Endothelial cell of hepatic sinusoid (primary cell): ENCODE results near the gene COL7A1.

Experiments
- in situ Hi-C: cut with HindIII; loops from 2 replicates; pipeline ENCODE4 v1.10.0; 2017; ENCODE audit warnings: low sequenced_read_pairs

The COL7A1 gene

DNA sequence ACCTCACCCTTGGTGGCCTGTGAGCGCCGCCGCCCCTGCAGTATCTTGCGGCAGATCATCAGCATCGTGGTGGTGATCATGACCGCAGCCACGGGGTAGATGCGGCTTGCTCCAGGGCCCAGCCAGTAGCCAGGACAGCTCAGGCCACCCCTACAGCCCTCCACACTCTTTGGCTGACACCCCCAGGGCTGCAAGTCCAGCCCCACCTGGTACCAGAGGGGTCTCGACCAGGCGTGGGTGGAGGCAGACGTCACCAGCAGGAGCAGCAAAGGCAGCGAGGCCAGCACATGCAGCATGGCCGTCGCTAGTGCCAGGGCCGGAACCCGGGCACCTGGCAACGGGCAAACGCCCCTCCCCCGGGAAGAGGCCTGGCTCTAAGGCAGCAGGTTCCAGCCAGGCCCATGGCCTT, 26.3 kb upstream of the COL7A1 start, which contains the start of gene TMEM89:
Gene TMEM89, minus strand, starts transcription at position 309 of the 409 bp plus-strand sequence. Its CDS starts 13 bp downstream, at position 296.
- in situ Hi-C loops, result no loop called here

DNA sequence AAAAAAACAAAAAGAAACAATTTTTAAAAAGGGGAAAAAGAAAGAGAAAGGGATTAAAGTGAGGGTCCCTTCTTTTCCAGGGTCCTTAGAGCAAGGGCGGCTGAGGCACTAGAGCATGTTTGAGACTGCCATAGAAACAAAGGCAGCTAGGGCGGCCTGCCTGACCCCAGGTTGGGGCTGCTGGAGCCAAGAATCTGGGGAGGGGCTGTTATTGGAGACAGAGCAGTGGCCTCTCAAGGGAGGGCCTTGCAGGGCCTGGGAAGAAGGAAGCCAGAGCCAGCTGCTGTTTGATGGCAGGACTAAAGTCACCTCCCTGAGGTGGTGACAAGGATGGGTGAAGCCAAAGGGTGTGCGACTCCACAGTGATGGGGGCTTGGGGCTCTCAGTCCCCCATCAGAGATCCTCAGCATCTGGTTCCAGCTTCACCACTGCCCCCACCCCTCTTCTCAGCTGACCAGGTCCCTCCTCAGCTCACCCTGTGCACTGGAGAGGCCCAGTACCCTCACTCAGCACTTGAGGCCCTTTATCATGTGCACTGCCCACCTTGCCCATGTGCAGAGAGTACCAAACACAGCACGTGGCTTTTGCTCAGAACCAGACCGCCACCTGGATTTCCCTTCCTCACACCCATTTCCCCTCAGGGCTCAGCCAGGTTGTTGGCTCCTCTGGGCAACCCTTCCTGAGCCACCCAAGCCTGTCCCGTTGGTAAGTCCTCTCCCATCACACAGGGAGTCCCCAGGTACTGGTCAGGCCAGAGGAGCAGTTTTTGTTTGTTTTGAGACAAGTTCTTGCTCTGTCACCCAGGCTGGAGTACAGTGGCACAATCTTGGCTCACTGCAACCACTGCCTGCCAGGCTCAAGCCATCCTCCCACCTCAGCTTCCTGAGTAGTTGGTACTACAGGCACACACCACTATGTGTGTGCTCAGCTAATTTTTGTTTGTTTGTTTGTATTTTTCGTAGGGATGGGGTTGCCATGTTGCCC, 24.7 kb upstream of the COL7A1 start:
- in situ Hi-C loops, result no loop called here

DNA sequence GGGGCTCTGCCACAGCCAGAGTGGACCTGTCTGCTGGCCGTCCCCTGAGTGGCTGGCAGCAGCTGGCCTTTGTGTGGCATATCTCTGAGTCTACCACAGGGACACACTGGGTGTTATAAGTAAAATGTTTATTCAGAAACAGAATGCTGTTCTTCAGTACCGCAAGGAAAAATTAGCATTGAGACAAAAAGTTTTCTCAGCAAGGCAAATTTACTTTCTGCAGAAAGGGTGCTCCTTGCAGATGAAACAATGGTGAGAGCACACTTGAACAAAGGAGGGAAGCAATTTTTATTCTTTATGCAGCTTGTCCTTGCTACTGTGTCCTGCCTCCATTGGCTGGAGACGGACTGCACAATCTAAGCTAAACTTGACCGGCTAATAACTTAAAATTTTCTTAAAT, 22.4 kb upstream of the COL7A1 start:
- in situ Hi-C loops, result no loop called here

- in situ Hi-C loops, result no loop called here
Measured at GRCh38 chr3:48614044-48614443, 18.9 kb upstream of the COL7A1 start.

GRCh38 chr3:48612309-48612708, 17.2 kb upstream of the COL7A1 start:
- in situ Hi-C loops, result no loop called here

- in situ Hi-C loops, result no loop called here
Measured at GRCh38 chr3:48609088-48610005, 14.2 kb upstream of the COL7A1 start, which contains the start of gene UQCRC1. UQCRC1 (minus strand) TSS chr3:48609646; CDS start chr3:48609620, 26 bp downstream.

DNA sequence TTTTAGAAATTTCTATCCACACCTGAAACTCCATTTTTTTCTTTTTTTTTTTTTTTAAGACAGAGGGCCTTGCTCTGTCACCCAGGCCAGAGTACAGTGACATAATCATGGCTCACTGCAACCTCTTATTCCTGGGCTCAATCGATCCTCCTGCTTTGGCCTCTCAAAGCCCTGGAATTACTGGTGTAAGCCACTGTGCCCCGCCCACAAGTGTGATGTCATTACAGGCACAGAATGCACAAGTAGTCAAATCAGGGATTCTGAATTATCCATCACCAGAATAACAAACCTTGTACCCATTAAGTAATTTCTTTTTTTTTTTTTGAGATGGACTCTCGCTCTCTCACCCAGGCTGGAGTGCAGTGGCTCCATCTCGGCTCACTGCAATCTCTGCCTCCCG, 12.4 kb upstream of the COL7A1 start:
- in situ Hi-C loops, result no loop called here

DNA sequence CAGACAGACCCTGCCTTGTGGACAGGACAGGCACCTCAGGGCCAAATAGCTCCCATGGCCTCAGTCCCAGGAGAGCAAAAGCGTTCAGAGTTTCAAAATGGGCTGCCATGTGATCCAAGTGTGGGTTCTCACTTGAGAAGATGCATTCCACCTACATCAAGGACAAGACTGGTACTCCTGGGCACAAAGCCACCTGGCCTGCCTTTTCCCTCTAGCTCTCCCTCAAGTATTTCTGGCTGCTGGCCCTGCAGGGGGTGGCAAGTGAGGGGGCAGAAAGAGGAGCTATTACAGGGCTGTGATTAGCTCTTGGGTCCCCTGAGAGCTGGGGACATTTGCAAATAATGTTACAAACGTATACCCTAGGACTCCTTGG, 6.5 kb upstream of the COL7A1 start:
- in situ Hi-C loops, result no loop called here

DNA sequence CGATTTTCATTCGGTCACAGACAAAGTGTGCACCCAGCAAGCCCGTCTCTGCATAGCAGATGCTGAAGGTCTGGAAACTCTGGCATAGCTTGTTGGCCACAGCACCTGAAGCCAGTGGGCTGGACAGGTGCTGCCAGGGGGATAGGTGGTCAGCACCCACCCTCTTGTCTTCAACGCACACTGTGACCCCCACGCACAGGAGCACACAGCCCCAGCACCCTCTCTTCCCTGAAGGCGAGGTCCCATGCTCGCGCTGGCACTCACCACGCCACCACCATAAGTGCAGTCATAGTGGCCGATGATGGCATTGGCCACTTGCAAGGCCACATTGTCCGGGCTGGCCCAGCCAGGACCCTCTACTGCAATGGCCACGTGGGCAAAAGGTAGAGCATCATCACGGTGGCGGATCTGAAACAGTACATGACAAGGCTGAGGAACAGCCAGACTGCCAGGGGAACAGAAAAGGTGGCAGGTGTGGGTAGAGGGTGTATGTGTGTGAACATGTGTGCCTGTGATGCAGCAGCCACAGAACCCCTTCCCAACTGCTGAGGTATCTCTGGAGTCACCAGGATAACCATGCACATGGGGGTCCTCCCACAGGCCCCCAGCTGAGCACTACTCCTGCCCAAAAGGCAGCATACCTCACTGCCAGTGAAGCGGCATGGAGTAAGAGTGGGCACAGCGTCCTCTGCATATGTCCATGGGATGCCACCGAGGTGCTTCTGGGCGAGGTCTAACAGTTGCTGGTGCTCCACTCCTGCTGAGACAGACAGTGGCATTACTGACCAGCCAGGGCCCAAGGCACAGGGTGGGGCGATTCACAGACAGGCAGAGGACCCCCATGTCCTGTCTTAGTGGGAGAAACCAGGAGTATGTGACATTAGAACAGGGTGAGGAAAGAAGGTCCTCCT, 5.8 kb upstream of the COL7A1 start:
- in situ Hi-C loops, result no loop called here

DNA sequence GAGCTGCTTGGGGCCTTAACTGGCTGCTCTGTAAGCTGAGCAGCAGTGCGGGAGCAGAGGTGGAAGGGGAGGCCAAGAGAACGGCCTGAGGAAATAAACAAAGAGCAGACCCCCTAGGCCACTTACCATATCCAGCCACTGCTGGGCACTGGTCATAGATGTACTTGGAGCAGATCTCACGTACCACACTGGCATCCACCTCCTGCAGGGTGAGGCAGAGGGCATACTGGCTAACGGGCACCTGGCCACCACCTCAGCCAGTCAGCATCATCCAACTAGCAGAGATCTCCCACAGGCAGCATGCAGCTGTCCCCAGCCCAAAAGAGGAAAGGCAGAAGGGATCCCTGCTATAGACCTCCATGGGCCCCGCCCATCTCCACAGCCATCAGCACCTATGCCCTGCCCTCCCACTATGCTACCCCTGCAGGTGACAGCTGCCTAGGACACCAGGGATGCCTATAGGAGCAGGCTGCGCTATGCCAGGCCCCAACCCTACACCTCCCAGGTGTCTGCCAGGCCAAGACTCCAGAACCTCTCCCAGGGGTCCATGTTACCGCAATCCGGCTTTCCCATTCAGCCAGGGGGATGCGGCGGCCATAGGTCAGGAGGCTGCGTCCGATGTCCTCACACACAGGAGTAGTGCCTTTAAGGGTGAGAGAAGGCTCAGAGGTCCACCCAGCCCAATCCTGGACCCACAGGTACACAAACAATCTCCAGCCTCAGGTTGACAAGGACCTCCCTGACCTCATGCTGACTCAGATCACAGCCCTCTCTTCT, 4.6 kb upstream of the COL7A1 start:
- in situ Hi-C loops, result no loop called here

GRCh38 chr3:48599077-48599501, 4.0 kb upstream of the COL7A1 start:
- in situ Hi-C loops, result no loop called here

DNA sequence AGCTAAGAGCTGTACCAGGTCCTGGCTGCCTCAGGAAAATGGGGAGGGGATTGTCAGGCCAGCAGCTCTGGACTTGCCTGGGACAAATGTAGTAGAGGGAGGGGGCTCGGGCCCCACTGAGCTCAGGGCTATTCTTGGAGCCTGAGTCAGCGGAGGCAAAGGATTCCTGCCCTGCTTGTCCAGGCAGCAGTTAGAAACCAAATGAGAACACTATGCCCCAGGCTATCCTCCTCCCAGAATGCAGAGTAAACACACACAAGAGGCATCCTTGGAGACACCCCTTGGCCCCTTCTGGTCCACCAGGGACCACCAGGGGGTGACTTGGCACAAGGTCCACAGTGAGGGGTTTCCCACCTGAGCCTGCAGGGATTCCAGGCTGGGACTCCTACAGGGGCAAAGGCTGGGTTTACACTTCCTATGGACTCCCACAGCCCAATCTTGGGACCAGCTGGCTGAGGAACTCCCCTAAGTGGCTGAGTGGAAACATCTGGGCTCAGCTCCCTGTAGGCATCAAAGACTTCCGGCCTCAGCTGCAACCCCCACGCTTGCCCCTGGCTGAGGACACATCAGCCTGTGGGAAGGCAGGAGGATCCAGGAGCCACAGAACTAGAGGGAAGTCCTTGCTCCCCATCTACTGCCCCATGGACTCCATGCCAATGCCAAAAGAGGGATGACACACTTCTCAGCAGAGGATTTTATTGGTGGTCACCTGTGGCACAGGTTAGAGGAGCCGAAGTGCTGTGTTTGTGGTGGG, 3.4 kb upstream of the COL7A1 start:
- in situ Hi-C loops, result no loop called here

GRCh38 chr3:48597408-48597800, 2.3 kb upstream of the COL7A1 start:
- in situ Hi-C loops, result no loop called here

- in situ Hi-C loops, result no loop called here
Measured at GRCh38 chr3:48596676-48597407, 1.7 kb upstream of the COL7A1 start.

DNA sequence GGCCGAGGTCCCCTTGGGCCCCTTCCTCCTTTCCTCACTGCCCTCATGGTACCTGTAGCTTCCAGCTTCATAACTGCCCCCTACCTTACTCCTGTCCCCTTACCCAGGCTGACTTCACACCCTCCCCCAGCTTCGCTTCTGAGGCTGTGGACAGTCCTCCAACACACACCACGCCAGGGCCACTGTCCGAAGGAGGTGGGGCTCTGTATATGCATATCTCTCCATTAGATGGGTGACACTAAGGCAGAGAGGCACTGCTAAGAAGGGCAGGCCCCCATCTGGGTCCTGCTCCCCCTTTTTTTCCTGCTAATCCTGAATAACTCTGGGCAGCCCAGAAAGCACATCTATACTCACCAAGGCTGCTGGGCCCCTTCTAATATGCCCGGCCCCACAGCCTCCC, 1.0 kb upstream of the COL7A1 start:
- in situ Hi-C loops, result no loop called here

- in situ Hi-C loops, result no loop called here
Measured at GRCh38 chr3:48595526-48596121, 495 bp upstream of the COL7A1 start.

DNA sequence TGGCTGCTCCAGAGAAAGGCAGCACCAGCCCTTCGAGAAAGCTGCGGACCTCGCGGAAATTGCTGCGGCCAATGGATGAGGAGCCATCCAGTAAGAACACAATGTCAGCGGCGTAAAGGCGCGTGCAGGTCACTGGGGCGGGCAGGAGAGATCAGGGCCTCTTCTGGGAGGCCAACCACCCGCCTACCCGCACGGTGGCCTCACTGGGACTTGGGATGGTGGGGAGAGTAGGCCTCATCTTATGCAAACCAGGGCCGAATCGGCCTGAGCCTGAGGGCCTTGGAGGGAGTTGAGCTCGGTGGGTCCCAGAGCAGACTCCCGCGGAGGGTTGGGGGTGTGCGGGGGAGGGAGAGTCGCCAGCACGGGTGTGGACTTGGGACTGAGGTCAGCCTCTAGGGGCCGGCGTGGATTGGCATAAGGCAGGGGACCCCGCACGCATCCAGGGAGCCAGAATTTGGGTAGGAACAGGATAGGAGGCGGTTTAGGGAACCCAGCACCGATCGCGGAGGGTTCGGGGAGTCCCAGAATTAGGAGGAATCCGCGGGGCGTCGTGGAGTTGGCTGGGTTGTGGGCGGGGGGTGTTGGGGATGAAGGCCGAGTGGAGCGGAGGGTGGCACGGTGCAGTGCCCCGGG, 596 bp downstream of the COL7A1 start:
- in situ Hi-C loops, result no loop called here
